Spleen (tissue), 11 donors: ENCODE results near the gene TDRD1. TPM values are rescaled to one million over a fixed set of nuclear protein-coding genes. Genes with fewer than 3 reads are reported as not detected.
A peak's percentile ranks its signal among the peaks of the same experiment; 100 is the strongest.

Experiments
- DNase-seq: peaks from one replicate; pipeline ENCODE4 v3.0.0-alpha.2; 2020
- H3K27ac ChIP-seq, 8 donors: fragments of 200-600 bp; sonication (generic) in 7 of 8; 1 replicate in 4 of 8; 2 replicates in 4 of 8; pipeline versions ENCODE4 v1.5.0 to v1.8.0; 2016 to 2021; ENCODE audit warnings: inconsistent platforms in 4 of 8, mild to moderate bottlenecking in 4 of 8, moderate library complexity in 1 of 8
- H3K27me3 ChIP-seq, 7 donors: fragments of 200-600 bp; sonication (generic) in 6 of 7; replicated peaks in 1 of 7; 1 replicate in 4 of 7; 2 replicates in 3 of 7; pipeline versions ENCODE4 v1.5.0 to v1.8.0; 2016 to 2021; ENCODE audit warnings: inconsistent platforms in 3 of 7, mild to moderate bottlenecking in 1 of 7
- H3K36me3 ChIP-seq, 6 donors: fragments of 200-600 bp; sonication (generic) in 5 of 6; 1 replicate in 4 of 6; 2 replicates in 2 of 6; pipeline versions ENCODE4 v1.5.0 to v1.8.0; 2016 to 2021; ENCODE audit warnings: inconsistent platforms in 2 of 6
- H3K4me1 ChIP-seq, 6 donors: fragments of 200-600 bp; sonication (generic) in 5 of 6; 1 replicate in 3 of 6; 2 replicates in 3 of 6; pipeline versions ENCODE4 v1.5.0 to v1.8.0; 2016 to 2021; ENCODE audit warnings: inconsistent platforms in 3 of 6
- H3K4me3 ChIP-seq, 8 donors: fragments of 200-600 bp; sonication (generic) in 7 of 8; 1 replicate in 4 of 8; 2 replicates in 4 of 8; pipeline versions ENCODE4 v1.5.0 to v1.8.0; 2016 to 2021; ENCODE audit warnings: inconsistent platforms in 4 of 8, mild to moderate bottlenecking in 4 of 8, moderate library complexity in 2 of 8
- H3K9me3 ChIP-seq, 8 donors: fragments of 200-600 bp; sonication (generic) in 7 of 8; 1 replicate in 4 of 8; 2 replicates in 4 of 8; pipeline versions ENCODE4 v1.5.0 to v1.8.0; 2016 to 2021; ENCODE audit warnings: inconsistent platforms in 4 of 8
- POLR2A ChIP-seq, 3 donors: fragments of 450-650 bp; IDR thresholded peaks; one replicate each; pipeline ENCODE4 v1.5.1; 2017; ENCODE audit warnings: antibody characterized with exemption in 3 of 3, mild to moderate bottlenecking in 1 of 3
- POLR2AphosphoS5 ChIP-seq, 3 donors: sonication (generic); formaldehyde crosslinking; IDR thresholded peaks; one replicate each; pipeline ENCODE4 v1.5.1; 2017; ENCODE audit warnings: antibody characterized with exemption in 3 of 3
- WGBS, 5 donors: extraction: QIAGEN DNeasy Blood & Tissue Kit in 3 of 5; methylation state at CpG; one replicate each; pipeline versions ENCODE4 v1.1.5 to v1.1.7; 2013 to 2018; 5-methylcytosine and 5-hydroxymethylcytosine counted together
- intact Hi-C: fragments of 100-400 bp; cut with DNase I; formaldehyde crosslinking; loops from one replicate; pipeline ENCODE4 v1.15.0; 2023; ENCODE audit warnings: low total_unique reads
- polyA plus RNA-seq, 3 donors: library from polyadenylated mRNA; stranded (reverse); fragments of 200-250 nt; gene quantifications; one replicate each; pipeline ENCODE4 v1.2.1, GENCODE V29; 2013
- total RNA-seq, 7 donors: library from RNA; depleted of rRNA in 3 of 7; stranded (reverse); fragments of >200 nt in 3 of 7; fragmentation: NEBNext Ultra II Directional in 4 of 7; extraction: Animal tissue kit (Norgen Biotek cat#: 25700) in 4 of 7; gene quantifications; one replicate each; pipeline versions ENCODE4 v1.1.0 to v1.2.1, GENCODE V29; 2016 to 2021
- TF ChIP-seq, protein P1 (sequence below), 11 experiments: fragments of 200-600 bp in 7 of 11; fragments of 450-650 bp in 4 of 11; sonication (generic) in 4 of 11; IDR thresholded peaks in 8 of 11; conservative IDR thresholded peaks in 3 of 11; 1 replicate in 7 of 11; 2 replicates in 4 of 11; pipeline versions ENCODE4 v1.4.0 to v1.8.0; 2016 to 2021; ENCODE audit warnings: antibody characterized with exemption in 11 of 11, inconsistent platforms in 4 of 11, mild to moderate bottlenecking in 1 of 11
- donor health status: healthy with polysubstance abuse.
- donor health status: DM: no; HTN: no; CAD: no; lungs with moderate emphysema.
- donor health status: DM: no; HTN: no; CAD: no.
- donor health status: Bipolar disorder and iron deficiency.
- donor health status: healthy.
- donor health status: DM: no; HTN: no; CAD: no.
- donor health status: DM: yes; HTN: yes; CAD: no.

The TDRD1 gene
- total and polyA plus RNA-seq, 10 donors = 0.02 to 3.9 (median 0.92) TPM

DNA sequence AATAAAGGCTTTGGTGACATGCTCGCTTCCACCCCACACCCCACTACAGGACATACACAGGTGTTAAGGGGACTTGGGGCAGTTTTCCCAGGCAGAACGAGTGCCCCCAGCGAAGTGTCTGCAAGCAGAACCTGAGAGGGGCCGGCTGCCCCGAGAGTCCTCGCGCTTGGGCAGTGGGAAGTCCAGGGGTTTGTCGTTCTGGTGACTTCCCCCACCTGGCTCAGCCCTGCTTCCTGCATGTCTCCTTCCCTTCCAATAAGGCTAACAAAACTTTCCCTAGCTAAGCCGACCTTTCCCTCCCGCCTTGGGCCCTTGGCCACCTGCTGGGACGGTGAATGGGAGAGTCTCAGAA is 60.8 kb downstream of the TDRD1 start:
- Histone ChIP-seq H3K36me3 (no peaks in the 10 kb centered on the region), H3K4me1 (peaks cover 6 to 21% (median 14%) of the 10 kb centered on the region in 6 donors), H3K9me3 (no peaks in the 10 kb centered on the region), H3K27ac (no peak overlapping the region), H3K4me3 (peak overlapping the region in 5 of 8 donors; percentile 29 to 67 (median 41)), H3K27me3 (peaks cover 0 to 100% (median 41%) of the 10 kb centered on the region in 7 donors)
- TF ChIP-seq POLR2A (IDR thresholded peaks at IDR 0.05) (no peak), POLR2AphosphoS5 (IDR thresholded peaks at IDR 0.05) (no peak)
- TF ChIP-seq, protein P1, sequence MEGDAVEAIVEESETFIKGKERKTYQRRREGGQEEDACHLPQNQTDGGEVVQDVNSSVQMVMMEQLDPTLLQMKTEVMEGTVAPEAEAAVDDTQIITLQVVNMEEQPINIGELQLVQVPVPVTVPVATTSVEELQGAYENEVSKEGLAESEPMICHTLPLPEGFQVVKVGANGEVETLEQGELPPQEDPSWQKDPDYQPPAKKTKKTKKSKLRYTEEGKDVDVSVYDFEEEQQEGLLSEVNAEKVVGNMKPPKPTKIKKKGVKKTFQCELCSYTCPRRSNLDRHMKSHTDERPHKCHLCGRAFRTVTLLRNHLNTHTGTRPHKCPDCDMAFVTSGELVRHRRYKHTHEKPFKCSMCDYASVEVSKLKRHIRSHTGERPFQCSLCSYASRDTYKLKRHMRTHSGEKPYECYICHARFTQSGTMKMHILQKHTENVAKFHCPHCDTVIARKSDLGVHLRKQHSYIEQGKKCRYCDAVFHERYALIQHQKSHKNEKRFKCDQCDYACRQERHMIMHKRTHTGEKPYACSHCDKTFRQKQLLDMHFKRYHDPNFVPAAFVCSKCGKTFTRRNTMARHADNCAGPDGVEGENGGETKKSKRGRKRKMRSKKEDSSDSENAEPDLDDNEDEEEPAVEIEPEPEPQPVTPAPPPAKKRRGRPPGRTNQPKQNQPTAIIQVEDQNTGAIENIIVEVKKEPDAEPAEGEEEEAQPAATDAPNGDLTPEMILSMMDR (IDR thresholded peaks at IDR 0.05 in 8 of 11, conservative IDR thresholded peaks at IDR 0.05 in 3 of 11) = no peak
- intact Hi-C loops = no loop called here
- 65 to 77% (median 73%) methylated on average over 5 to 11 of the region's 11 CpGs for WGBS, 5 donors
- no peak for DNase-seq

DNA sequence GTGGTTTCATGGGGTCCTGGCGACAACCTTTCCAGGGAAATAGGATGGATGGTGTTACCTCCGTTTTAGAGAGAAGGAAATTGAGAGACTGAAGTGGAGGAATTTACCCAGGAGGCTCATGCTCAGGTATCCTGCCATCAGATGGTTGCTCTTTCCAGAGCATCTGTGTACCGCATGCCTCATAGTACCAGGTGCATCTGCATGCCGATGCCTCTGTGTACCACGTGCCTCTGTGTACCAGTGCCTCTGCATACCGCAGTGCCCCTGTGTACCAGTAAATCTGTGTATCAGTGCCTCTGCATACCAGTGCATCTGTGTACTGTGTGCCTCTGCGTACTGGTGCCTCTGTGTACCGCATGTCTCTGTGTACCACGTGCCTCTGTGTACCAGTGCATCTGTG is 63.1 kb downstream of the TDRD1 start:
- no peak for DNase-seq
- H3K27me3 ChIP-seq = peaks cover 0 to 79% (median 39%) of the 10 kb centered on the region in 7 donors
- H3K36me3 ChIP-seq = no peaks in the 10 kb centered on the region
- H3K9me3 ChIP-seq = no peaks in the 10 kb centered on the region
- intact Hi-C loops = no loop called here
- H3K4me1 ChIP-seq = peaks cover 6 to 21% (median 14%) of the 10 kb centered on the region in 6 donors
- WGBS, 5 donors = 88 to 92% (median 90%) methylated on average over 9 of the region's 9 CpGs
- no peak overlapping the region for H3K27ac ChIP-seq
- no peak overlapping the region for H3K4me3 ChIP-seq
- TF ChIP-seq, protein P1 (IDR thresholded peaks at IDR 0.05 in 8 of 11, conservative IDR thresholded peaks at IDR 0.05 in 3 of 11) = no peak
- TF ChIP-seq POLR2AphosphoS5 (IDR thresholded peaks at IDR 0.05) = no peak
- no peak for TF ChIP-seq POLR2A (IDR thresholded peaks at IDR 0.05)

DNA sequence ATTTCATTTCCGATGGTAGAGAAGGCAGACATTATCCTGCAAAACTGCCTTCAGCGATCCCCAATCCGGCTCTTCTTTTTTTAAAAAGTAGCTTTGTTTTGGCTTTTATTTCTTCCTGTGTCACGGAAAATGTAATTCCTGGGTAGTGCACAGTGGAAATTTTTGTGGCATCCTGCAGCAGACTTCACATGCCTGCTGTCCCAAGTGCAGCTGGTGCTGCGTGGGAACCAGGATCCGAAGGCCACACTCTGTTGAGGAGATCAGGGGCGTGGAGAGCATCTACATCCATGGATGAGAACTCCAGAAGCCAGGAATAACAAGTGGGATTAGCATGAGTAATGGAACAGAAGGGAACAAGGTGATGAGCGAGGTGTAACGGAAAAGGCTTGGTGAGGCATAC is 64.5 kb downstream of the TDRD1 start:
- Histone ChIP-seq H3K4me3 (no peak overlapping the region), H3K9me3 (no peaks in the 10 kb centered on the region), H3K36me3 (no peaks in the 10 kb centered on the region), H3K27ac (no peak overlapping the region), H3K4me1 (peaks cover 6 to 17% (median 12%) of the 10 kb centered on the region in 6 donors), H3K27me3 (peaks cover 0 to 65% (median 25%) of the 10 kb centered on the region in 7 donors)
- WGBS, 5 donors = 71 to 83% (median 75%) methylated on average over 9 of the region's 9 CpGs
- intact Hi-C loops = no loop called here
- no peak for DNase-seq
- TF ChIP-seq, protein P1 (IDR thresholded peaks at IDR 0.05 in 8 of 11, conservative IDR thresholded peaks at IDR 0.05 in 3 of 11) = no peak
- TF ChIP-seq POLR2A (IDR thresholded peaks at IDR 0.05) = no peak
- TF ChIP-seq POLR2AphosphoS5 (IDR thresholded peaks at IDR 0.05) = no peak

DNA sequence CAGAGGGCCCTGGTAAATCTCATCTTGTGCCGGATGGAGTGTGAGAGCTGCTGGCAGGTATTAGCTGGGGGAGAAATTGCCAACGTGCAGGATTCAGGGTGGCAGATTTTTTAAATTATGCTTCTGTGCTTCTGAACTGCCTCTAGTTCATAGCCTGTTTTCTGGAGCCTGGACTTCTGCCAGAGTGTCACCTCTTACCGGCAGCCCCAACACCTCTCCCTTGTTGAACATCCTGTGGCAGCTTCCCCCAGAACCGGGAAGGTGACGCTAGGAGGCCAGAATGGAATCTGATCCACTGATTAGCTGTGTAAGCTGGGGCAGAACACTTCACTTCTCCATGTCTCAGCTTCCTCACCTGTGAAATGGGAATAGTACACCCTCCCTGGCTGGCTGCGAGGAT is 65.0 kb downstream of the TDRD1 start:
- DNase-seq = no peak
- intact Hi-C loops = no loop called here
- Histone ChIP-seq H3K4me3 (no peak overlapping the region), H3K27ac (no peak overlapping the region), H3K36me3 (no peaks in the 10 kb centered on the region), H3K9me3 (no peaks in the 10 kb centered on the region), H3K4me1 (peaks cover 6 to 12% (median 8%) of the 10 kb centered on the region in 6 donors), H3K27me3 (peaks cover 0 to 60% (median 20%) of the 10 kb centered on the region in 7 donors)
- 60 to 70% (median 64%) methylated on average over 6 of the region's 6 CpGs for WGBS, 5 donors
- TF ChIP-seq POLR2A (IDR thresholded peaks at IDR 0.05) (no peak), POLR2AphosphoS5 (IDR thresholded peaks at IDR 0.05) (no peak)
- TF ChIP-seq, protein P1 (IDR thresholded peaks at IDR 0.05 in 8 of 11, conservative IDR thresholded peaks at IDR 0.05 in 3 of 11) = no peak
